CD14-positive monocyte (primary cell): Measurements from ENCODE around the gene SOD1. TPM values are rescaled to one million over a fixed set of nuclear protein-coding genes. Genes with fewer than 3 reads are reported as not detected.
"Not testable (repeated sequence)": the region's sequence is repeated elsewhere in the genome, so short reads cannot be mapped to it uniquely, and the experiment has no call there.

Source experiments
- DNase-seq, 3 donors: peaks; one replicate each; pipeline ENCODE4 v3.0.0-alpha.2; 2011 to 2022
- H2AFZ ChIP-seq: 2 replicates; pipeline ENCODE4 v1.6.0; 2012; ENCODE audit warnings: mild to moderate bottlenecking, low read depth, low read length, inconsistent platforms; ENCODE audit not compliant: insufficient read depth, poor library complexity, severe bottlenecking
- H3K27ac ChIP-seq, 2 donors: 1 replicate in 1 of 2; 2 replicates in 1 of 2; pipeline ENCODE4 v1.5.1; 2012 to 2013; ENCODE audit warnings: low read length in 2 of 2, control low read depth in 1 of 2, inconsistent platforms in 1 of 2, low read depth in 1 of 2, mild to moderate bottlenecking in 1 of 2
- H3K27me3 ChIP-seq, 2 donors: one replicate each; pipeline versions ENCODE4 v1.6.0 to v1.6.1; 2011 to 2013; ENCODE audit warnings: low read length in 2 of 2; ENCODE audit not compliant: control insufficient read depth in 2 of 2, insufficient read depth in 2 of 2
- H3K36me3 ChIP-seq, 2 donors: replicated peaks in 1 of 2; 1 replicate in 1 of 2; 2 replicates in 1 of 2; pipeline versions ENCODE4 v1.5.1 to v1.6.1; 2012 to 2013; ENCODE audit warnings: low read length in 2 of 2, control low read depth in 1 of 2, inconsistent platforms in 1 of 2, mild to moderate bottlenecking in 1 of 2; ENCODE audit not compliant: insufficient read depth in 2 of 2, control insufficient read depth in 1 of 2
- H3K4me1 ChIP-seq, 2 donors: 1 replicate in 1 of 2; 2 replicates in 1 of 2; pipeline versions ENCODE4 v1.5.1 to v1.6.1; 2012 to 2013; ENCODE audit warnings: low read length in 2 of 2, control low read depth in 1 of 2, inconsistent platforms in 1 of 2, mild to moderate bottlenecking in 1 of 2, moderate library complexity in 1 of 2; ENCODE audit not compliant: insufficient read depth in 2 of 2, control insufficient read depth in 1 of 2
- H3K4me2 ChIP-seq: replicated peaks from 2 replicates; pipeline ENCODE3; 2012; ENCODE audit warnings: low read length, moderate library complexity, mild to moderate bottlenecking; ENCODE audit not compliant: poor library complexity, severe bottlenecking; ENCODE audit errors: extremely low read depth
- H3K4me3 ChIP-seq, 3 experiments: fragments of 200-600 bp in 1 of 3; sonication (generic) in 1 of 3; replicated peaks in 1 of 3; 1 replicate in 2 of 3; 2 replicates in 1 of 3; pipeline ENCODE4 v1.5.1; 2011 to 2013; ENCODE audit warnings: low read length in 3 of 3, mild to moderate bottlenecking in 3 of 3, control low read depth in 2 of 3, low read depth in 2 of 3, inconsistent platforms in 1 of 3, moderate library complexity in 1 of 3
- H3K79me2 ChIP-seq: 2 replicates; pipeline ENCODE4 v1.6.0; 2012; ENCODE audit warnings: mild to moderate bottlenecking, control low read depth, inconsistent platforms, low read length, moderate library complexity; ENCODE audit not compliant: insufficient read depth
- H3K9ac ChIP-seq: 2 replicates; pipeline ENCODE4 v1.6.0; 2017; ENCODE audit warnings: low read length, mild to moderate bottlenecking; ENCODE audit not compliant: insufficient read depth, poor library complexity, severe bottlenecking
- H3K9me3 ChIP-seq, 2 donors: replicated peaks in 1 of 2; 1 replicate in 1 of 2; 2 replicates in 1 of 2; pipeline versions ENCODE4 v1.5.1 to v1.6.1; 2012 to 2013; ENCODE audit warnings: low read length in 2 of 2, control low read depth in 1 of 2; ENCODE audit not compliant: control insufficient read depth in 1 of 2, insufficient read depth in 1 of 2
- H4K20me1 ChIP-seq: 2 replicates; pipeline ENCODE4 v1.6.0; 2012; ENCODE audit warnings: mild to moderate bottlenecking, low read length, control low read depth, moderate library complexity; ENCODE audit not compliant: insufficient read depth
- H3K27ac Mint-ChIP-seq, 7 donors: one replicate each; pipeline ENCODE4 v1.8.0; 2020; ENCODE audit warnings: mild to moderate bottlenecking in 7 of 7, mixed read lengths in 7 of 7, moderate library complexity in 6 of 7, inconsistent platforms in 2 of 7
- H3K27me3 Mint-ChIP-seq, 3 donors: one replicate each; pipeline ENCODE4 v1.8.0; 2021 to 2022; ENCODE audit warnings: low read depth in 3 of 3, mild to moderate bottlenecking in 3 of 3, mixed read lengths in 3 of 3, moderate library complexity in 3 of 3, inconsistent platforms in 1 of 3
- H3K36me3 Mint-ChIP-seq, 2 donors: one replicate each; pipeline ENCODE4 v1.8.0; 2020; ENCODE audit warnings: mixed read lengths in 2 of 2, inconsistent platforms in 1 of 2, mild to moderate bottlenecking in 1 of 2
- H3K4me1 Mint-ChIP-seq: one replicate; pipeline ENCODE4 v1.8.0; 2020; ENCODE audit warnings: mild to moderate bottlenecking, mixed read lengths
- H3K4me3 Mint-ChIP-seq, 2 donors: one replicate each; pipeline ENCODE4 v1.8.0; 2020; ENCODE audit warnings: mild to moderate bottlenecking in 2 of 2, mixed read lengths in 2 of 2, moderate library complexity in 1 of 2
- H3K9me3 Mint-ChIP-seq, 7 donors: one replicate each; pipeline ENCODE4 v1.8.0; 2020 to 2022; ENCODE audit warnings: mixed read lengths in 7 of 7, mild to moderate bottlenecking in 6 of 7, moderate library complexity in 6 of 7, inconsistent platforms in 2 of 7
- CTCF ChIP-seq: fragments of 200-600 bp; IDR thresholded peaks from one replicate; pipeline ENCODE4 v1.8.0; 2022; ENCODE audit warnings: antibody characterized with exemption, mild to moderate bottlenecking
- whole genome bisulfite sequencing: methylation state at CpG from one replicate; pipeline ENCODE4 v1.1.5; 2013; ENCODE audit warnings: missing lambda C conversion rate; ENCODE audit not compliant: insufficient coverage; 5-methylcytosine and 5-hydroxymethylcytosine counted together
- intact Hi-C, 2 donors: fragments of 100-400 bp; cut with micrococcal nuclease; formaldehyde crosslinking; loops; one replicate each; pipeline versions ENCODE4 v1.15.0 to v1.15.1; 2023
- polyA plus RNA-seq, 3 donors: library from polyadenylated mRNA; depleted of rRNA in 1 of 3; unstranded in 2 of 3; stranded (reverse) in 1 of 3; fragments of 300-500 nt in 2 of 3; fragments of >200 nt in 1 of 3; fragmentation: Illumina TruSeq in 2 of 3; gene quantifications; 1 replicate in 2 of 3; 2 replicates in 1 of 3; pipeline ENCODE4 v1.2.3, GENCODE V29; 2012 to 2021

SOD1 gene
- polyA plus RNA-seq, 3 donors = 79.6 to 174 (median 157) TPM

- no peaks in the 10 kb centered on the region for H3K79me2 ChIP-seq
- no peak overlapping the region for H3K4me2 ChIP-seq
- no peak overlapping the region for H2AFZ ChIP-seq
- H3K36me3 ChIP-seq = no peaks in the 10 kb centered on the region
- no peak overlapping the region for H3K27ac Mint-ChIP-seq
- no peaks in the 10 kb centered on the region for H3K36me3 Mint-ChIP-seq
- H3K4me3 Mint-ChIP-seq = no peak overlapping the region
- WGBS = 100% methylated on average over 5 of the region's 8 CpGs
- H3K9me3 Mint-ChIP-seq = peaks cover 6 to 16% (median 11%) of the 10 kb centered on the region in 7 donors
- H3K27me3 ChIP-seq = no peaks in the 10 kb centered on the region
- DNase-seq = no peak
- no peaks in the 10 kb centered on the region for H3K4me1 ChIP-seq
- H3K4me1 Mint-ChIP-seq = no peaks in the 10 kb centered on the region
- no peaks in the 10 kb centered on the region for H4K20me1 ChIP-seq
- peaks cover 0 to 8% of the 10 kb centered on the region in 2 donors for H3K9me3 ChIP-seq
- no peak overlapping the region for H3K9ac ChIP-seq
- H3K27ac ChIP-seq = no peak overlapping the region
- no peak for TF ChIP-seq CTCF
- H3K27me3 Mint-ChIP-seq = peaks cover 1 to 5% (median 3%) of the 10 kb centered on the region in 3 donors
- H3K4me3 ChIP-seq = no peak overlapping the region
- intact Hi-C loops = no loop called here
Observed at GRCh38 chr21:31629972-31630711, 29.4 kb upstream of the SOD1 start.

DNA sequence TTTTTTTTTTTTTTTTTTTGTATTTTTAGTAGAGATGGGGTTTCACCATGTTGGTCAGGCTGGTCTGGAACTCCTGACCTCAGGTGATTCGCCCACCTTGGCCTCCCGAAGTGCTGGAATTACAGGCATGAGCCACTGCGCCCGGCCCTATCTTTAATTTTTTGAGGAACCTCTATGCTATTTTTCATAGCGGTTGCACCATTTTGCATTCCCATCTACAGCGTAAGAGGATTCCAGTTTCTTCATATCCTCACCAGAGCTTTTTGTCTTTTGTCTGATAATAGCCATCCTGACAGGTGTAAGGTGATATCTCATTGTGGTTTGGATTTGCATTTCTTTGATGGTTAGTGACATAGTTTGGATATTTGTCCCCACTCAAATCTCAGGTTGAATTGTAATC lies 27.6 kb upstream of the SOD1 start:
- H4K20me1 ChIP-seq, H3K36me3 ChIP-seq, H3K27me3 ChIP-seq, H3K27ac Mint-ChIP-seq, H2AFZ ChIP-seq, H3K79me2 ChIP-seq, H3K4me1 ChIP-seq, H3K4me3 Mint-ChIP-seq, H3K9me3 ChIP-seq, H3K36me3 Mint-ChIP-seq, H3K9ac ChIP-seq, H3K27me3 Mint-ChIP-seq, intact Hi-C loops, H3K4me2 ChIP-seq, H3K4me3 ChIP-seq, H3K27ac ChIP-seq, DNase-seq, H3K4me1 Mint-ChIP-seq: not testable (repeated sequence)
- WGBS = 100% methylated on average over 1 of the region's 6 CpGs
- peaks cover 8 to 20% (median 12%) of the 10 kb centered on the region in 7 donors for H3K9me3 Mint-ChIP-seq
